GM10847 (cell line): ENCODE data around the gene GARIN5A.

Experiments
- POLR2A ChIP-seq: IDR thresholded peaks from 2 replicates; pipeline ENCODE4 v1.6.1; 2011; ENCODE audit not compliant: insufficient read length; ENCODE audit errors: extremely low read depth

Gene GARIN5A

GRCh38 chr19:50482916-50483315 is 6.3 kb upstream of the GARIN5A start:
- no peak for TF ChIP-seq POLR2A

GRCh38 chr19:50482271-50482855 is 5.7 kb upstream of the GARIN5A start:
- TF ChIP-seq POLR2A: no peak

- TF ChIP-seq POLR2A: no peak
Measured at GRCh38 chr19:50481351-50482149, 4.9 kb upstream of the GARIN5A start.

- TF ChIP-seq POLR2A: no peak
Measured at GRCh38 chr19:50480281-50481111, 3.8 kb upstream of the GARIN5A start.

- no peak for TF ChIP-seq POLR2A
Measured at GRCh38 chr19:50479761-50480251, 3.2 kb upstream of the GARIN5A start.

GRCh38 chr19:50478901-50479715 is 2.5 kb upstream of the GARIN5A start:
- no peak for TF ChIP-seq POLR2A

GRCh38 chr19:50477751-50478515 is 1.3 kb upstream of the GARIN5A start:
- TF ChIP-seq POLR2A: no peak

GRCh38 chr19:50476907-50477238 is 225 bp upstream of the GARIN5A start:
- TF ChIP-seq POLR2A: no peak

- no peak for TF ChIP-seq POLR2A
Measured at GRCh38 chr19:50475736-50476223, 868 bp downstream of the GARIN5A start.

- TF ChIP-seq POLR2A: no peak
Measured at GRCh38 chr19:50475101-50475568, 1.5 kb downstream of the GARIN5A start.

- TF ChIP-seq POLR2A: no peak
Measured at GRCh38 chr19:50468818-50469217, 7.8 kb downstream of the GARIN5A start.

GRCh38 chr19:50467566-50467965 is 9.1 kb downstream of the GARIN5A start:
- no peak for TF ChIP-seq POLR2A

- no peak for TF ChIP-seq POLR2A
Measured at GRCh38 chr19:50466706-50467039, 10.0 kb downstream of the GARIN5A start.
